ENCODE results near the gene KDM2B.
"Not testable (repeated sequence)": the region's sequence is repeated elsewhere in the genome, so short reads cannot be mapped to it uniquely, and the experiment has no call there.

The KDM2B gene

DNA sequence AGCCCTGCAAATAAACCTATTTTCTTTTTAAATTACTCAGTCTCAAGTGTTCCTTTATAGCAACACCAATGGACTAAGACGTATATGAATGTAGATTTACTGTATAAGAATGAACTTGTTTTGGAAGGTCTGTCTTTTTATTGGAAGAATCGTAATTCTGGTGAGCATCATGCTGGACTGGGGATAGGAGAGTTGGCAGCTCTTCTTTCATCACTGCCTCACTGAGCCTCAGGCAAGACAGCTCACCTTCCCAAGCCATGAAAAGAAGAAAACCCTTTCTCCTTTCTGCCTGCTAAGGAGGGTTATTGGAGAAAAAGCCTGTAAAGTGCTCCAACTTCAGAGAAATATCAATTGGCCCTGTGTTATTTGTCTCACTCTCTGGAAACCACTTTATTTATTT, 190.0 kb downstream of the KDM2B start:
- TF ChIP-seq, protein P1, sequence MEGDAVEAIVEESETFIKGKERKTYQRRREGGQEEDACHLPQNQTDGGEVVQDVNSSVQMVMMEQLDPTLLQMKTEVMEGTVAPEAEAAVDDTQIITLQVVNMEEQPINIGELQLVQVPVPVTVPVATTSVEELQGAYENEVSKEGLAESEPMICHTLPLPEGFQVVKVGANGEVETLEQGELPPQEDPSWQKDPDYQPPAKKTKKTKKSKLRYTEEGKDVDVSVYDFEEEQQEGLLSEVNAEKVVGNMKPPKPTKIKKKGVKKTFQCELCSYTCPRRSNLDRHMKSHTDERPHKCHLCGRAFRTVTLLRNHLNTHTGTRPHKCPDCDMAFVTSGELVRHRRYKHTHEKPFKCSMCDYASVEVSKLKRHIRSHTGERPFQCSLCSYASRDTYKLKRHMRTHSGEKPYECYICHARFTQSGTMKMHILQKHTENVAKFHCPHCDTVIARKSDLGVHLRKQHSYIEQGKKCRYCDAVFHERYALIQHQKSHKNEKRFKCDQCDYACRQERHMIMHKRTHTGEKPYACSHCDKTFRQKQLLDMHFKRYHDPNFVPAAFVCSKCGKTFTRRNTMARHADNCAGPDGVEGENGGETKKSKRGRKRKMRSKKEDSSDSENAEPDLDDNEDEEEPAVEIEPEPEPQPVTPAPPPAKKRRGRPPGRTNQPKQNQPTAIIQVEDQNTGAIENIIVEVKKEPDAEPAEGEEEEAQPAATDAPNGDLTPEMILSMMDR (IDR thresholded peaks at IDR 0.05; ENCODE audit: low read depth, low read length): no peak
- no peak overlapping the region for H3K4me3 ChIP-seq (ENCODE audit: low read depth, low read length)
- no peak for DNase-seq (ENCODE audit: low read depth, low spot score)
- in situ Hi-C loops (cut with HindIII; ENCODE audit: low sequenced_read_pairs): no loop called here

GRCh38 chr12:121388421-121388981, 192.3 kb downstream of the KDM2B start:
- DNase-seq (ENCODE audit: low read depth, low spot score): peak; percentile 55
- TF ChIP-seq, protein P1 (IDR thresholded peaks at IDR 0.05; ENCODE audit: low read depth, low read length): no peak
- no peak overlapping the region for H3K4me3 ChIP-seq (ENCODE audit: low read depth, low read length)
- in situ Hi-C loops (cut with HindIII; ENCODE audit: low sequenced_read_pairs): no loop called here

DNA sequence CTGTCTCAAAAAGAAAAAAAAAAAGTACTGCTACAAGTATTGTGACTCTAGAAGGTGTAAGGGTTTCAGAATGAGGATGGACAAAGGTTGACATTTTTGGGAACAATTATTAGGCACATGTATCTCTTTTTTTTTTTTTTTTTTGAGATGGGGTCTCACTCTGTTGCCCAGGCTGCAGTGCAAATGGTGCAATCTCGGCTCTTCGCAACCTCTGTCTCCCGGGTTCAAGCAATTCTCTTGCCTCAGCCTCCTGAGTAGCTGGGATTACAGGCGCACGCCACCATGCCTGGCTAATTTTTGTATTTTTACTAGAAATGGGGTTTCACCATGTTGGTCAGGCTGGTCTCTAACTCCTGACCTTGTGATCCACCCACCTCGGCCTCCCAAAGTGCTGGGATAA, 195.9 kb downstream of the KDM2B start:
- in situ Hi-C loops (cut with HindIII; ENCODE audit: low sequenced_read_pairs); H3K4me3 ChIP-seq (ENCODE audit: low read depth, low read length); DNase-seq (ENCODE audit: low read depth, low spot score): not testable (repeated sequence)

DNA sequence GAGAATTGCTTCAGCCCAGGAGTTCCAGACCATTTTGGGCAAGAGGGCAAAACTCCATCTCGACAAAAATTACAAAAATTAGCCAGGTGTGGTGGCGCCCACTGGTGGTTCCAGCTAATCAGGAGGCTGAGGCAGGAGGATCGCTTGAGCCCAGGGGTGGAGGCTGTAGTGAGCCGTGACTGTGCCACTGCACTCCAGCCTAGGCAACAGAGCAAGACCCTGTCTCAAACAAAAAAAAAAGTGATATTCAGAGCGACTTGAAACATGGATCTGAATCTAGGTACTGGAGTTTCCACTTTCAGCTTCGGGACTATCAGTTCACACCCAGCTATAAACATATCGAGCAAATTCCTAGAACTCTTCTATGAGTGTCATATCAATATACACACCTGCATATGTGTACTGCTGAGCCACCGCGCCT, 197.2 kb downstream of the KDM2B start:
- DNase-seq (ENCODE audit: low read depth, low spot score): no peak
- H3K4me3 ChIP-seq (ENCODE audit: low read depth, low read length): no peak overlapping the region
- in situ Hi-C loops (cut with HindIII; ENCODE audit: low sequenced_read_pairs): no loop called here
- TF ChIP-seq, protein P1 (IDR thresholded peaks at IDR 0.05; ENCODE audit: low read depth, low read length): peak; percentile 5

DNA sequence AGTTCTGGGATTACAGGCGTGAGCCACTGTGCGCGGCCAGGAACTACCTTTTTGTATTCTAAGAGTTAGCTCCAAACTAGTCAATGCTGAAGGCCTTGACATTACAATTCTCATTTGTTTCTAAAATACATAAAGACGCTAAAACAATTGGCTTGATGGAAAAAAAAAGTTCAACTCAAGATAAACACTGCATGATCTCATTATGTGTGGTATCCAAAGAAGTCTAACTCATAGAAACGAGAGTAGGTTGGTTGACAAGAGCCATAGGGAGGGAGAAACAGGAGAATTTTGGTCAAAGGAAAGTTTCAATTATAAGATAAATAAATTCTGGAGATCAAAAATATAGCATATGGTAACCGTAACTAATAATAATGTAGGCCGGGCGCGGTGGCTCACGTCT, 200.9 kb downstream of the KDM2B start:
- no peak for DNase-seq (ENCODE audit: low read depth, low spot score)
- in situ Hi-C loops (cut with HindIII; ENCODE audit: low sequenced_read_pairs): no loop called here
- no peak overlapping the region for H3K4me3 ChIP-seq (ENCODE audit: low read depth, low read length)
- TF ChIP-seq, protein P1 (IDR thresholded peaks at IDR 0.05; ENCODE audit: low read depth, low read length): no peak

All from astrocyte of the spinal cord (primary cell).